ENCODE data around the gene GFRA4. TPM values are rescaled to one million over a fixed set of nuclear protein-coding genes. Genes with fewer than 3 reads are reported as not detected.
"Not testable (repeated sequence)": the region's sequence is repeated elsewhere in the genome, so short reads cannot be mapped to it uniquely, and the experiment has no call there.

The GFRA4 gene
- polyA plus RNA-seq, 2 donors, result not detected

DNA sequence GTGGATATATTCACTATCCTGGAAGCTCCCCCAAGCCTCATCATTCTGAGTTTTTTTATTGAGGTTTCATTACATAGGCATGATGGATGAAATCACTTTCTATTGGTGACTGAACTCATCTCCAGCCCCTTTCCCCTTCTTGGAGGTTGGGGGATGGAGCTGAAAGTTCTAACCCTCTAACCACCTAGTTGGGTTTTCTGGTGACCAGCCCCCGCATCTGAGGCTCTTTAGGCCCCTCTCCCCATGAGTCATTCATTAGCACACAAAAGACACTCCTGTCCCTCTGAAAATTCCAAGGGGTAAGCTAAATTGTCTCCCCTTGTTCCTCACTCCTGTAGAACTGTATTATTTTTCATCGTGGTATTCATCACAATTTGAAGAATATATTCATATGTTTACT lies 33.3 kb downstream of the GFRA4 start:
- Histone ChIP-seq H3K27ac (ENCODE audit: low read depth in 2 of 2, low read length in 1 of 2) (no peak overlapping the region), H3K4me3 (ENCODE audit: low read depth in 1 of 2, low read length in 2 of 2) (no peak overlapping the region), H3K36me3 (ENCODE audit: control insufficient read depth in 2 of 2, insufficient read depth in 2 of 2, low read length in 1 of 2) (peaks cover 4 to 8% of the 10 kb centered on the region in 2 donors), H3K9me3 (ENCODE audit: control insufficient read depth in 2 of 2, insufficient read depth in 1 of 2, low read depth in 1 of 2, low read length in 1 of 2) (no peaks in the 10 kb centered on the region), H3K27me3 (ENCODE audit: control insufficient read depth in 1 of 2, insufficient read depth in 2 of 2, low read length in 2 of 2) (no peaks in the 10 kb centered on the region), H3K4me1 (ENCODE audit: control insufficient read depth in 2 of 2, insufficient read depth in 2 of 2, low read length in 1 of 2) (no peaks in the 10 kb centered on the region)
- WGBS, 2 donors, result 84 to 93% methylated on average over 2 of the region's 2 CpGs

DNA sequence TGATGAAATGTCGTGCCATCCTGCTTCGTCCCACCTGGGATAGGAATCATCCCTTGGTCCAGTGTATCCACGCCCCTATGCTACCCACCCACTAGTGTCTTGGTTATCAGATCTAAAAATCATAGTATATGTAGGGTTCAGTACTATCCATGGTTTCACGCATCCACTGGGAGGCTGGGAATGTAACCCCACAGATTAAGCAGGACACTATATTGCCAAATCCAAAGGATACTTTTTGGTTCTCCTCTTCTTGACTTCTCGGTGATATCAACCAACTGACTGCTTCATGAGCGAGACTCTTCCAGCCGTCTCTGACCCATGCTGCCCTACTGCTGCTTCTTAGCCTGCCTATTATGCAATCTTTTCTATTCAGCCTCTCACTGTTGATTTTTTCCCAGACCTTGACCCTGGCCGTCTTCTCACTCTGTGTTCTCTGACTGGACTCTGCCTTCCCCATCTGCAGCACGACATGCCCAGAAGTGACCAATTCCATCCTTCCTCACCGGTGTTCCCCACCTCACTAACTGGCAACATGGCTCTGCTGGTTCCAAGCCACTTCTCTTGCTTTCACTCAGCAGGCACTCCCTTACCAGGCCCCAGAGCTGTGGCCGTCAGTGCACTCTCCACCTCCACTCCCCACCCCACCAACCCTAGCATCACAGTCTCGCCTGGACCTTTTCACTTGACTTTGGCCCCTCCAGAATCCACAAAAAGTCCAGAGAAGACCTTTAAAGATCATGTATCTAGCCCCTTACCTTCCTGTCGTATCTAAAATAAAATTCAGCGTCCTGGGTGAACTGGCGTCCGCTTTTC lies 34.5 kb downstream of the GFRA4 start:
- H3K9me3 ChIP-seq (ENCODE audit: control insufficient read depth in 2 of 2, insufficient read depth in 1 of 2, low read depth in 1 of 2, low read length in 1 of 2), result no peaks in the 10 kb centered on the region
- peaks cover 4 to 6% of the 10 kb centered on the region in 2 donors for H3K36me3 ChIP-seq (ENCODE audit: control insufficient read depth in 2 of 2, insufficient read depth in 2 of 2, low read length in 1 of 2)
- no peak overlapping the region for H3K4me3 ChIP-seq (ENCODE audit: low read depth in 1 of 2, low read length in 2 of 2)
- 87 to 88% methylated on average over 16 of the region's 16 CpGs for WGBS, 2 donors
- H3K27me3 ChIP-seq (ENCODE audit: control insufficient read depth in 1 of 2, insufficient read depth in 2 of 2, low read length in 2 of 2), result no peaks in the 10 kb centered on the region
- H3K27ac ChIP-seq (ENCODE audit: low read depth in 2 of 2, low read length in 1 of 2), result no peak overlapping the region
- H3K4me1 ChIP-seq (ENCODE audit: control insufficient read depth in 2 of 2, insufficient read depth in 2 of 2, low read length in 1 of 2), result no peaks in the 10 kb centered on the region

DNA sequence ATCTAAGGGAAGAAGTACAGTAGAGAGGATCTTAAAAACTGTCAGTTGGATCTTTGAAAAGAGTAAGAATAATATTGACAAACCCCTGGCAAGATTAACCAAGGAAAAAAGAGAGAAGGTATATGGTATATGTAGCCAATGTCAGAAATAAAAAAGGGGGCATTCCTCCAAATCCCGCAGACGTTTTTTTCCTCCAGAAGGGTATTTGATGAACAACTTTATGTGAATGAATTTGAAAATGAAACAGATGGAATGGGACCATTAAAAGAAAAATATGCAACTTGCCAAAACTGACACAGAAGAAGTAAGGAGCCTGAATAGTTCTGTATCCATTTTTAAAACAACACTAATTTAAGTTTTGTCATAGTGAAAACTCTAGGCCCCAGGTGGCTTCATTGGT lies 35.7 kb downstream of the GFRA4 start:
- no peaks in the 10 kb centered on the region for H3K27me3 ChIP-seq (ENCODE audit: control insufficient read depth in 1 of 2, insufficient read depth in 2 of 2, low read length in 2 of 2)
- H3K4me1 ChIP-seq (ENCODE audit: control insufficient read depth in 2 of 2, insufficient read depth in 2 of 2, low read length in 1 of 2), result no peaks in the 10 kb centered on the region
- H3K27ac ChIP-seq (ENCODE audit: low read depth in 2 of 2, low read length in 1 of 2), result no peak overlapping the region
- H3K36me3 ChIP-seq (ENCODE audit: control insufficient read depth in 2 of 2, insufficient read depth in 2 of 2, low read length in 1 of 2), result peaks cover 4 to 6% of the 10 kb centered on the region in 2 donors
- no peaks in the 10 kb centered on the region for H3K9me3 ChIP-seq (ENCODE audit: control insufficient read depth in 2 of 2, insufficient read depth in 1 of 2, low read depth in 1 of 2, low read length in 1 of 2)
- WGBS, 2 donors, result 89 to 93% methylated on average over 2 of the region's 2 CpGs
- H3K4me3 ChIP-seq (ENCODE audit: low read depth in 1 of 2, low read length in 2 of 2), result no peak overlapping the region

DNA sequence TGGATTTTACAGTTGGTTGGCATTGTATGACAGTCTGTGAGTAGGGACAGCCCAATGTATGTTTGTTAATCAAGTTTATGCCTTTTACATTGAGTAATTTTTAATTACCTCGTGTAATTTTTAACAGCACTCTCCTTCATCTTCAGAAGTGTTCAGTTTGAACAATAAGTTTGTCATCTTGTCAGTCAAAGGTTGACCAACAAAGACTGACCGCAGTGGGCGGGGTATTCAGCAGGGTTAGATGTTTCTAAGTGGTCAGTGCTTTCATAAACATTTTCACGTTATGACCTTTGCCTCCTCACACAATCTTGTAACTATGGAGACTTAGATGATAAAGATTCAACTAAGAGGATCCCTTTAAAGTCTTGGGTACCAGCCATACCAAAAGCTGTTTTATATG lies 40.8 kb downstream of the GFRA4 start:
- Histone ChIP-seq H3K4me1 (ENCODE audit: control insufficient read depth in 2 of 2, insufficient read depth in 2 of 2, low read length in 1 of 2) (no peaks in the 10 kb centered on the region), H3K27me3 (ENCODE audit: control insufficient read depth in 1 of 2, insufficient read depth in 2 of 2, low read length in 2 of 2) (no peaks in the 10 kb centered on the region), H3K9me3 (ENCODE audit: control insufficient read depth in 2 of 2, insufficient read depth in 1 of 2, low read depth in 1 of 2, low read length in 1 of 2) (no peaks in the 10 kb centered on the region), H3K27ac (ENCODE audit: low read depth in 2 of 2, low read length in 1 of 2) (no peak overlapping the region), H3K4me3 (ENCODE audit: low read depth in 1 of 2, low read length in 2 of 2) (no peak overlapping the region), H3K36me3 (ENCODE audit: control insufficient read depth in 2 of 2, insufficient read depth in 2 of 2, low read length in 1 of 2) (peaks cover 0 to 3% of the 10 kb centered on the region in 2 donors)
- 84 to 87% methylated on average over 4 of the region's 4 CpGs for WGBS, 2 donors

DNA sequence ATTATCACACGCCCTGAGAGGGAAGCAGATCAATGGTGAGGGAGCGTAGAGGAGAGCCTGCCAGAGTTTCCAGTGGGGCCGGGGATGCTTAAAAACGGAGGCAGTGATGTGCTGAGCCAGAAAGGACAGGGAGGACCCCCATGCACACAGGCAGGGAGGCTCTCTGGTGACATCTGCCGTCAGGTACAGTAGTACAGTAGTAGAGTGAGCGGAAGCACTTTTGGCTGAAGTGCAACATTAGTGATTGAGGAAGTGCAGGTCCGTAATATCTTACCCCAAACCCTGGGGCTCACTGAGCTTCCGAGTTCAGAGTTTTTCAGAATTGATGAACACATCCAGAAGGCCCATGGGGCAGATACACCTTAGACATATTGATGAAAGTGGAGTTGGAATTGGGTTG lies 42.1 kb downstream of the GFRA4 start:
- Histone ChIP-seq H3K27ac (ENCODE audit: low read depth in 2 of 2, low read length in 1 of 2) (no peak overlapping the region), H3K4me1 (ENCODE audit: control insufficient read depth in 2 of 2, insufficient read depth in 2 of 2, low read length in 1 of 2) (no peaks in the 10 kb centered on the region), H3K4me3 (ENCODE audit: low read depth in 1 of 2, low read length in 2 of 2) (no peak overlapping the region), H3K36me3 (ENCODE audit: control insufficient read depth in 2 of 2, insufficient read depth in 2 of 2, low read length in 1 of 2) (peaks cover 0 to 8% of the 10 kb centered on the region in 2 donors), H3K9me3 (ENCODE audit: control insufficient read depth in 2 of 2, insufficient read depth in 1 of 2, low read depth in 1 of 2, low read length in 1 of 2) (no peaks in the 10 kb centered on the region), H3K27me3 (ENCODE audit: control insufficient read depth in 1 of 2, insufficient read depth in 2 of 2, low read length in 2 of 2) (no peaks in the 10 kb centered on the region)
- 95 to 97% methylated on average over 8 of the region's 8 CpGs for WGBS, 2 donors

DNA sequence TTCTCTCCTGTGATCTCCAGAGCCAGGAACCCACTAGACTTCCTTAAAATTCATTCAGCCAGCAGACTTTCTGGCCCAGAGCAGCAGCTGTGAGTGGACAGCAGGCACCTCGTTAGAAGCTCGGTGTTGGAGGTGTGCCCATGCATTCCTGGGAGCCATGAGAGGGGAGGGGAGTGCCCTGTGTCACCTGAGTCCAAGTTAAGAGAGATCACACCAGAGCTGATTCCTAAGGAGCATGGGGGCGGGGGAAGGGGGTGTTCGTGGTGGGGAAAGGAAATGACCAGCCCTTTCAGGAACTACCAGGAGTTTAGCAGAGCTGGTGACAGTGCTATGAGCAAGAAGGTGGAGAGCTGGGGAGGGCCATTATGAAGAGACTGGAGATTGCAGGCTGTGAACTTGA lies 46.9 kb downstream of the GFRA4 start:
- H3K9me3 ChIP-seq (ENCODE audit: control insufficient read depth in 2 of 2, insufficient read depth in 1 of 2, low read depth in 1 of 2, low read length in 1 of 2), result no peaks in the 10 kb centered on the region
- no peaks in the 10 kb centered on the region for H3K27me3 ChIP-seq (ENCODE audit: control insufficient read depth in 1 of 2, insufficient read depth in 2 of 2, low read length in 2 of 2)
- no peak overlapping the region for H3K27ac ChIP-seq (ENCODE audit: low read depth in 2 of 2, low read length in 1 of 2)
- peaks cover 0 to 12% of the 10 kb centered on the region in 2 donors for H3K36me3 ChIP-seq (ENCODE audit: control insufficient read depth in 2 of 2, insufficient read depth in 2 of 2, low read length in 1 of 2)
- no peak overlapping the region for H3K4me3 ChIP-seq (ENCODE audit: low read depth in 1 of 2, low read length in 2 of 2)
- 60 to 61% methylated on average over 4 of the region's 4 CpGs for WGBS, 2 donors
- no peaks in the 10 kb centered on the region for H3K4me1 ChIP-seq (ENCODE audit: control insufficient read depth in 2 of 2, insufficient read depth in 2 of 2, low read length in 1 of 2)

DNA sequence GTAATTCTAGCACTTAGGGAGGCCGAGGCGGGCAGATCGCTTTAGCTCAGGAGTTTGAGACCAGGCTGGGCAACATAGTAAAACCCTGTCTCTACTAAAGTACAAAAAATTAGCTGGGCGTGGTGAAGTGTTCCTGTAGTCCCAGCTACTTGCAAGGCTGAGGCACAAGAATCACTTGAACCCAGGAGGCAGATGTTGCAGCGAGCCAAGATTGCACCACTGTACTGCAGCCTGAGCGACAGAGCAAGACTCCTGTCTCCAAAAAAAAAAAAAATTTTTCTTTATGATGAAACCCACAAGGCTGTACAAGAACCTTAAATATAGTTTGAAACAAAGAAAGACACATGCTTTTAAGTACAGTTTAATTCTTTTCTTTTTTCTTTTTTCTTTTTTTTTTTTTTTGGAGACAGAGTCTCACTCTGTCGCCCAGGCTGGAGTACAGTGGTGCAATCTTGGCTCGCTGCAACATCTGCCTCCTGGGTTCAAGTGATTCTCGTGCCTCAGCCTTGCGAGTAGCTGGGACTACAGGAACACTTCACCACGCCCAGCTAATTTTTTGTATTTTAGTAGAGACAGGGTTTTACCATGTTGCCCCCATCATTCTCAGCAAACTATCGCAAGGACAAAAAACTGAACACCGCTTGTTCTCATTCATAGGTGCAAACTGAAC lies 47.9 kb downstream of the GFRA4 start:
- H3K36me3 ChIP-seq (ENCODE audit: control insufficient read depth in 2 of 2, insufficient read depth in 2 of 2, low read length in 1 of 2), result peaks cover 0 to 12% of the 10 kb centered on the region in 2 donors
- not testable (repeated sequence) for H3K4me1 ChIP-seq (ENCODE audit: control insufficient read depth in 2 of 2, insufficient read depth in 2 of 2, low read length in 1 of 2); H3K27ac ChIP-seq (ENCODE audit: low read depth in 2 of 2, low read length in 1 of 2); H3K27me3 ChIP-seq (ENCODE audit: control insufficient read depth in 1 of 2, insufficient read depth in 2 of 2, low read length in 2 of 2); H3K9me3 ChIP-seq (ENCODE audit: control insufficient read depth in 2 of 2, insufficient read depth in 1 of 2, low read depth in 1 of 2, low read length in 1 of 2); H3K4me3 ChIP-seq (ENCODE audit: low read depth in 1 of 2, low read length in 2 of 2)
- WGBS, 2 donors, result 95 to 97% methylated on average over 13 of the region's 13 CpGs

DNA sequence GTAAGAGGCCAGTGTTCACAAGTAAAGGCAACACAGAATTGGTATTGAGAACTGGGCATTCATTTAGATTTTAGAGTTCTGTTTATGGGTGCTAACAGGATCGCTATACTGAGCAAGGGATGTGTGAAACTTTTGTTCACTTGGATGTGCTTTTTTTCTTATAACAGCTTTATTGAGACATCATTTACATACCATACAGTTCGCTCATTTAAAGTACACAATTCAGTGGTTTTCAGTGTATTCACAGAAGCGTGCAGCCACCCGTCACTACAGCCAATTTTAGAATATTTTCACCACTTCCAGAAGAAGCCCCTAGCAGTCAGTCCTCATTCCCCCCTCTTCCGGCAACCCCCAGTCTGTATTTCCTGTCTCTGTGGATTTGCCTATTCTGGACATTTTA lies 48.7 kb downstream of the GFRA4 start:
- no peak overlapping the region for H3K4me3 ChIP-seq (ENCODE audit: low read depth in 1 of 2, low read length in 2 of 2)
- 89 to 91% methylated on average over 5 of the region's 5 CpGs for WGBS, 2 donors

DNA sequence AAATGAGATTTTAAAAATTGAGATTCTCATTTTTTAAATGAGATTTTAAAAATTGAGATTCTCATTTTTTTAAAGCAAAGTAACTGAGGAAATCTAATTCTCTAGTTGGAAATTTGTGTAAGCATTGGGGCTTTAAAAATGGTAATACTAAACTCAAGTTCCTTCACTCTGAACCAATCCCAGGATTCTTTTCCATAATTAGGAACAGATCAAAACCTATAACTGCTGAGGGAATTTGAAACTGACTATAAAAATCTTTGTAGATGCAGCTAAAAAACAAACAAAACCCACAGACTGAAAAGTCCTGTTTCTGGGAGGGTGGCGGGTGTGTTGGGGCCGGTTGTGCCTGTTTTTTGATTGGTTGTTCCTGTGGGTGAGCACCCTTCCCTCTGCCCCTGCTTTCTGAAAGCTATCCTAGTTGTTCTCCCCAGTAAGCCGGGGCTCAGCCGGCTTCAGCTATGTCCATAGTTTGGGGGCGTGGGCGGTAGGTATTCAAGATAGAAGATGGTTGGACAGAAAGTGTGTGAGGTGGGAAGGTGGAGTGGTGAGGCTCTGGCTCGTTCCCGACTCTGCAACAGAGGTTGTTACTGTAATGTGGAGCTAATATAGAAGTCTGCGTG lies 49.3 kb downstream of the GFRA4 start:
- Histone ChIP-seq H3K27me3 (ENCODE audit: control insufficient read depth in 1 of 2, insufficient read depth in 2 of 2, low read length in 2 of 2) (no peaks in the 10 kb centered on the region), H3K9me3 (ENCODE audit: control insufficient read depth in 2 of 2, insufficient read depth in 1 of 2, low read depth in 1 of 2, low read length in 1 of 2) (no peaks in the 10 kb centered on the region), H3K4me1 (ENCODE audit: control insufficient read depth in 2 of 2, insufficient read depth in 2 of 2, low read length in 1 of 2) (no peaks in the 10 kb centered on the region), H3K4me3 (ENCODE audit: low read depth in 1 of 2, low read length in 2 of 2) (no peak overlapping the region), H3K27ac (ENCODE audit: low read depth in 2 of 2, low read length in 1 of 2) (no peak overlapping the region), H3K36me3 (ENCODE audit: control insufficient read depth in 2 of 2, insufficient read depth in 2 of 2, low read length in 1 of 2) (peaks cover 0 to 12% of the 10 kb centered on the region in 2 donors)
- 79 to 84% methylated on average over 9 of the region's 9 CpGs for WGBS, 2 donors

More for the DNA sequence above, 48.7 kb downstream of the GFRA4 start:
- H3K36me3 ChIP-seq (ENCODE audit: control insufficient read depth in 2 of 2, insufficient read depth in 2 of 2, low read length in 1 of 2), result peaks cover 0 to 12% of the 10 kb centered on the region in 2 donors
- H3K9me3 ChIP-seq (ENCODE audit: control insufficient read depth in 2 of 2, insufficient read depth in 1 of 2, low read depth in 1 of 2, low read length in 1 of 2), result no peaks in the 10 kb centered on the region
- H3K27ac ChIP-seq (ENCODE audit: low read depth in 2 of 2, low read length in 1 of 2), result no peak overlapping the region
- H3K27me3 ChIP-seq (ENCODE audit: control insufficient read depth in 1 of 2, insufficient read depth in 2 of 2, low read length in 2 of 2), result no peaks in the 10 kb centered on the region
- H3K4me1 ChIP-seq (ENCODE audit: control insufficient read depth in 2 of 2, insufficient read depth in 2 of 2, low read length in 1 of 2), result no peaks in the 10 kb centered on the region

Data from esophagus (tissue), 2 donors.